K562 (cell line): Measurements from ENCODE around the gene FGGY. TPM values are rescaled to one million over a fixed set of nuclear protein-coding genes. Genes with fewer than 3 reads are reported as not detected.

Experiments used
- ATAC-seq: fragments of 200-7000 bp; cut with Tn5 transposase; 3 replicates; pipeline ENCODE4 v1.9.1; 2020; ENCODE audit warnings: moderate library complexity
- BruUV-seq: library from RNA; stranded (reverse); fragments of 400-500 nt; replicated peaks from 2 replicates; lab custom pipeline; 2021; lab: Mats Ljungman, UMichigan
- CTCF ChIA-PET: fragments of 300-600 bp; formaldehyde crosslinking; extraction: SDS; loops from one replicate; lab custom pipeline; 2021; ENCODE audit warnings: low intra/inter-chr PET ratio; lab: Yijun Ruan, JAX
- POLR2A ChIA-PET: fragments of 300-600, 350-650 bp; sonication (Branson Sonifier 250); formaldehyde crosslinking; extraction: SDS; loops from one replicate; lab custom pipeline; 2021; ENCODE audit warnings: antibody characterized with exemption, inconsistent platforms; lab: Yijun Ruan, JAX
- DNase-seq, 4 experiments: peaks; one replicate each; pipeline versions ENCODE4 v3.0.0 to v3.0.0-alpha.2; 2011 to 2018; ENCODE audit warnings: low spot score in 3 of 4, mixed read lengths in 3 of 4; ENCODE audit errors: extremely low read depth in 1 of 4
- FAIRE-seq: peaks from 2 replicates; lab custom pipeline; 2011; peaks lifted over from hg19 to GRCh38; lab: Jason Lieb, UNC
- H2AFZ ChIP-seq: 2 replicates; pipeline ENCODE4 v1.6.0; 2011; ENCODE audit warnings: low read depth, low read length, control low read depth, inconsistent platforms
- H3K27ac ChIP-seq: fragments of 200-600 bp; 3 replicates; pipeline ENCODE4 v1.8.0; 2011; ENCODE audit warnings: low read depth, mild to moderate bottlenecking, control low read depth, inconsistent platforms, low read length, moderate library complexity, mixed read lengths; ENCODE audit errors: extremely low read depth
- H3K27me3 ChIP-seq, 2 experiments: fragments of 300-600 bp in 1 of 2; 2 replicates in 1 of 2; 3 replicates in 1 of 2; pipeline versions ENCODE4 v1.6.0 to v1.8.0; 2011; ENCODE audit warnings: inconsistent platforms in 2 of 2, low read length in 2 of 2, mild to moderate bottlenecking in 1 of 2, mixed read lengths in 1 of 2, moderate library complexity in 1 of 2; ENCODE audit not compliant: control insufficient read depth in 2 of 2, insufficient read depth in 2 of 2
- H3K36me3 ChIP-seq: fragments of 300-600 bp; 3 replicates; pipeline ENCODE4 v1.8.0; 2011; ENCODE audit warnings: mild to moderate bottlenecking, low read length, inconsistent platforms; ENCODE audit not compliant: control insufficient read depth, insufficient read depth
- H3K4me1 ChIP-seq, 2 experiments: fragments of 200-600 bp in 1 of 2; replicated peaks in 1 of 2; 2 replicates in 1 of 2; 3 replicates in 1 of 2; pipeline versions ENCODE4 v1.5.1 to v1.8.0; 2011; ENCODE audit warnings: inconsistent platforms in 2 of 2, low read length in 2 of 2, mild to moderate bottlenecking in 1 of 2, mixed read lengths in 1 of 2, moderate library complexity in 1 of 2; ENCODE audit not compliant: control insufficient read depth in 2 of 2, insufficient read depth in 2 of 2
- H3K4me2 ChIP-seq: 2 replicates; pipeline ENCODE4 v1.6.1; 2011; ENCODE audit warnings: low read length, control low read depth, inconsistent platforms, mixed read lengths; ENCODE audit not compliant: insufficient read depth
- H3K4me3 ChIP-seq: fragments of 200-600 bp; sonication (generic), shearing (Covaris generic); 2 replicates; pipeline ENCODE4 v1.5.1; 2016; ENCODE audit warnings: control low read depth, inconsistent platforms
- H3K79me2 ChIP-seq: fragments of 200-600 bp; 3 replicates; pipeline ENCODE4 v1.8.0; 2011; ENCODE audit warnings: low read length, inconsistent platforms; ENCODE audit not compliant: control insufficient read depth, insufficient read depth
- H3K9ac ChIP-seq, 2 experiments: 2 replicates each; pipeline versions ENCODE4 v1.6.0 to v1.6.1; 2011; ENCODE audit warnings: low read depth in 2 of 2, low read length in 2 of 2, control low read depth in 1 of 2, inconsistent platforms in 1 of 2, mild to moderate bottlenecking in 1 of 2, mixed read lengths in 1 of 2; ENCODE audit not compliant: insufficient read depth in 1 of 2
- H3K9me1 ChIP-seq: one replicate; pipeline ENCODE4 v1.6.0; 2011; ENCODE audit warnings: inconsistent platforms, mild to moderate bottlenecking, low read length, moderate library complexity; ENCODE audit not compliant: control insufficient read depth, insufficient read depth
- H3K9me3 ChIP-seq: replicated peaks from 2 replicates; pipeline ENCODE4 v1.5.1; 2011; ENCODE audit warnings: low read depth, low read length, inconsistent platforms; ENCODE audit not compliant: control insufficient read depth, insufficient read depth
- H4K20me1 ChIP-seq: replicated peaks from 2 replicates; pipeline ENCODE4 v1.6.1; 2011; ENCODE audit warnings: low read length, inconsistent platforms, mixed read lengths; ENCODE audit not compliant: control insufficient read depth, insufficient read depth
- NR1H2 ChIP-seq: sonication (generic); formaldehyde crosslinking; IDR thresholded peaks from 2 replicates; pipeline ENCODE4 v1.4.0; 2020; ENCODE audit warnings: mild to moderate bottlenecking, missing genetic modification reagents
- TCFL5 ChIP-seq: fragments of 250-450 bp; sonication (Bioruptor Pico); conservative IDR thresholded peaks from 2 replicates; pipeline ENCODE4 v1.6.1; 2021; ENCODE audit warnings: mild to moderate bottlenecking, moderate library complexity, matching md5 sums
- WGBS: fragments of 100-300 bp; shearing (Covaris generic); methylation state at CpG from one replicate; pipeline ENCODE4 v1.1.6; 2016; ENCODE audit warnings: low coverage, mixed read lengths; ENCODE audit not compliant: insufficient coverage; ENCODE audit errors: missing lambda C conversion rate; 5-methylcytosine and 5-hydroxymethylcytosine counted together
- in situ Hi-C: fragments of 300-500 bp; cut with MboI; formaldehyde crosslinking; loops from 4 replicates; pipeline ENCODE4 v1.15.0; 2018; ENCODE audit warnings: inconsistent platforms, mixed read lengths
- intact Hi-C: fragments of 100-400 bp; cut with micrococcal nuclease; formaldehyde crosslinking; loops from 2 replicates; pipeline ENCODE4 v1.14.2; 2022
- polyA plus RNA-seq, 8 experiments: library from polyadenylated mRNA; depleted of rRNA in 4 of 8; stranded (reverse) in 5 of 8; unstranded in 3 of 8; fragments of >200 nt; fragmentation: Nextera tagmentation in 2 of 8; fragmentation: Illumina TruSeq in 1 of 8; extraction: Ambion mirVana in 2 of 8; extraction: Trizol in 1 of 8; gene quantifications; 2 replicates each; pipeline versions ENCODE4 v1.2.1 to v1.2.3, GENCODE V29; 2011 to 2014; ENCODE audit warnings: inconsistent platforms in 1 of 8, missing spikeins in 1 of 8
- total RNA-seq, 7 experiments: library from RNA; depleted of rRNA in 6 of 7; stranded (reverse); fragments of >200 nt in 6 of 7; fragmentation: Illumina TruSeq in 2 of 7; extraction: Trizol in 2 of 7; gene quantifications; 2 replicates each; pipeline versions ENCODE4 v1.2.1 to v1.2.3, GENCODE V29; 2011 to 2021; ENCODE audit warnings: low replicate concordance in 1 of 7
- TF ChIP-seq, protein P1 (sequence below): sonication (generic); formaldehyde crosslinking; IDR thresholded peaks from 2 replicates; pipeline ENCODE4 v1.8.1; 2023; ENCODE audit warnings: mild to moderate bottlenecking, missing genetic modification reagents

FGGY gene
- total and polyA plus RNA-seq, 9 of the 15 experiments (the other 6 are each of a cell fraction or from before 2014, with no cell fraction given): 9.7 to 19.2 (median 12.6) TPM

DNA sequence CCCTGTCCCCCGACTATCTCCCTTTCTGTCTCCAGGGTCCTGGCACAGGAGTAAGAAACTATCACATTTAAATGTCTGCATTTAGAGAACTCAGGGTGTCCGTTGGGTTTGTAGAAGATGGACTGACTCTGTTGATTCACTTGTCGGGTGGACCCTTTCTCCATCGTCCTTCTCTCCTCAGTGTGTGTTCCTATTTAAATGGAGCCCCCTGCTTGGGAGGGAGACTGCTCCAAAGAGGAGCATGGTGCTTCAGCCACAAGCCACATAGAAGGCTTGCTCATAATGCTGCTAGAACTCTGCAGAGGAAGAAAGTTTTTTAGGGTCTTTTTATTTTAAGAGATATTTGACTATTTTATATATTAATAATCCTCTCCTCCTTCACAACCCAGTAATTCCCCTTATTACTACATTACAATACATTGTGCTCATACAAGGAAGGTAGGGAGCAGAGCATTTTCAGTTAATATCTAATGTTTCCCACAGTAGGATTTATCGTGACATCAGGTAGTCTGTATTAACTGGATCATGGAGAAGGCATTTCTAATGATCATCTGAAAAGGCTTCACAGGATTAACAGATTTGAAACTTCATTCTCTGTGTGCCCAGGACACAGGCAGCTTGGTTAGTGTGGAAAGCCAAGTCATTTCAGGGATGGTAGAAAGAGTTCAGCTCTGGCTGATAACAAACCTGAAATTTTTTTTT, 13.8 kb downstream of the FGGY start:
- 40% methylated on average over 5 of the region's 5 CpGs for WGBS
- ChIA-PET CTCF (no interaction called here), POLR2A (no interaction called here)
- no peak for DNase-seq
- Histone ChIP-seq H3K4me2 (no peak overlapping the region), H3K36me3 (no peaks in the 10 kb centered on the region), H3K4me3 (no peak overlapping the region), H2AFZ (no peak overlapping the region), H3K27me3 (no peaks in the 10 kb centered on the region; a peak in 1 of 5 replicates), H3K27ac (no peak overlapping the region), H4K20me1 (no peaks in the 10 kb centered on the region), H3K9ac (no peak overlapping the region), H3K9me3 (no peaks in the 10 kb centered on the region), H3K9me1 (no peaks in the 10 kb centered on the region), H3K79me2 (no peaks in the 10 kb centered on the region)
- intact Hi-C loops: no loop called here
- no TSS peak for BruUV-seq
- ATAC-seq: no peak
- in situ Hi-C loops: no loop called here
- TF ChIP-seq TCFL5 (no peak), NR1H2 (CRISPR knock-in tag) (no peak)
- TF ChIP-seq, protein P1, sequence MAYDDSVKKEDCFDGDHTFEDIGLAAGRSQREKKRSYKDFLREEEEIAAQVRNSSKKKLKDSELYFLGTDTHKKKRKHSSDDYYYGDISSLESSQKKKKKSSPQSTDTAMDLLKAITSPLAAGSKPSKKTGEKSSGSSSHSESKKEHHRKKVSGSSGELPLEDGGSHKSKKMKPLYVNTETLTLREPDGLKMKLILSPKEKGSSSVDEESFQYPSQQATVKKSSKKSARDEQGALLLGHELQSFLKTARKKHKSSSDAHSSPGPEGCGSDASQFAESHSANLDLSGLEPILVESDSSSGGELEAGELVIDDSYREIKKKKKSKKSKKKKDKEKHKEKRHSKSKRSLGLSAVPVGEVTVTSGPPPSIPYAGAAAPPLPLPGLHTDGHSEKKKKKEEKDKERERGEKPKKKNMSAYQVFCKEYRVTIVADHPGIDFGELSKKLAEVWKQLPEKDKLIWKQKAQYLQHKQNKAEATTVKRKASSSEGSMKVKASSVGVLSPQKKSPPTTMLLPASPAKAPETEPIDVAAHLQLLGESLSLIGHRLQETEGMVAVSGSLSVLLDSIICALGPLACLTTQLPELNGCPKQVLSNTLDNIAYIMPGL (CRISPR knock-in tag): no peak
- TF ChIP-seq, all 486 proteins: peak for 0
- FAIRE-seq: no peak
- H3K4me1 ChIP-seq: no peaks in the 10 kb centered on the region; a peak in 1 of 5 replicates
